ENCODE data around the gene HOXD9.

Gene HOXD9

DNA sequence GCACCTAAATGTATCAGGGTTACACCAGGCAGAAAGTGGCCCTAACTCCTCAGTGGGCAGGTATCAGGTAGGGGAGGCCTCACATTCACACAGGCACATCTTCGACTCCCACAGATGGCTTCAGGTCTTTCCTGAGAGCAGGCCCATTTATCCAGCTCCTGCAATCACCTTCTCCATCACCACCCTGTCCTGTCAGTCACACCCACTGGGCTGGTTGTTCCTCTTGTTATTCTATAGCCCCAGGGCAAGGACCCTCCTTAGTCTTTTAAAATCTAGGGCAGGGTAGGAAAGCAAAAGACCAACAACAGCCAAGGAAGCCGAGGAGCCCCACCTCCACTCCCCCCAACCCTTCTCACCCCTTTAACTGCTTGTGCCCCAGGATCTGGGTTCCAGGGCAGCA lies 19.8 kb downstream of the HOXD9 start:
- Histone ChIP-seq H3K27me3 (ENCODE audit: insufficient read depth, poor library complexity, severe bottlenecking) (peaks cover 58% of the 10 kb centered on the region), H3K4me3 (replicated peaks; ENCODE audit: insufficient read depth, low read length) (no peak overlapping the region), H3K27ac (replicated peaks) (no peak overlapping the region)
- DNase-seq (ENCODE audit: low read depth in 1 of 2, low spot score in 1 of 2) = no peak
- TF ChIP-seq POLR2AphosphoS5 (IDR thresholded peaks at IDR 0.05; ENCODE audit: low read depth) (no peak), SPI1 (IDR thresholded peaks at IDR 0.05; ENCODE audit: borderline replicate concordance, low read depth) (no peak), GABPA (IDR thresholded peaks at IDR 0.05; ENCODE audit: low read depth) (no peak)
- TF ChIP-seq, protein P1, sequence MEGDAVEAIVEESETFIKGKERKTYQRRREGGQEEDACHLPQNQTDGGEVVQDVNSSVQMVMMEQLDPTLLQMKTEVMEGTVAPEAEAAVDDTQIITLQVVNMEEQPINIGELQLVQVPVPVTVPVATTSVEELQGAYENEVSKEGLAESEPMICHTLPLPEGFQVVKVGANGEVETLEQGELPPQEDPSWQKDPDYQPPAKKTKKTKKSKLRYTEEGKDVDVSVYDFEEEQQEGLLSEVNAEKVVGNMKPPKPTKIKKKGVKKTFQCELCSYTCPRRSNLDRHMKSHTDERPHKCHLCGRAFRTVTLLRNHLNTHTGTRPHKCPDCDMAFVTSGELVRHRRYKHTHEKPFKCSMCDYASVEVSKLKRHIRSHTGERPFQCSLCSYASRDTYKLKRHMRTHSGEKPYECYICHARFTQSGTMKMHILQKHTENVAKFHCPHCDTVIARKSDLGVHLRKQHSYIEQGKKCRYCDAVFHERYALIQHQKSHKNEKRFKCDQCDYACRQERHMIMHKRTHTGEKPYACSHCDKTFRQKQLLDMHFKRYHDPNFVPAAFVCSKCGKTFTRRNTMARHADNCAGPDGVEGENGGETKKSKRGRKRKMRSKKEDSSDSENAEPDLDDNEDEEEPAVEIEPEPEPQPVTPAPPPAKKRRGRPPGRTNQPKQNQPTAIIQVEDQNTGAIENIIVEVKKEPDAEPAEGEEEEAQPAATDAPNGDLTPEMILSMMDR (IDR thresholded peaks at IDR 0.05; ENCODE audit: insufficient read depth, low read length) = no peak
- TF ChIP-seq, protein P2, sequence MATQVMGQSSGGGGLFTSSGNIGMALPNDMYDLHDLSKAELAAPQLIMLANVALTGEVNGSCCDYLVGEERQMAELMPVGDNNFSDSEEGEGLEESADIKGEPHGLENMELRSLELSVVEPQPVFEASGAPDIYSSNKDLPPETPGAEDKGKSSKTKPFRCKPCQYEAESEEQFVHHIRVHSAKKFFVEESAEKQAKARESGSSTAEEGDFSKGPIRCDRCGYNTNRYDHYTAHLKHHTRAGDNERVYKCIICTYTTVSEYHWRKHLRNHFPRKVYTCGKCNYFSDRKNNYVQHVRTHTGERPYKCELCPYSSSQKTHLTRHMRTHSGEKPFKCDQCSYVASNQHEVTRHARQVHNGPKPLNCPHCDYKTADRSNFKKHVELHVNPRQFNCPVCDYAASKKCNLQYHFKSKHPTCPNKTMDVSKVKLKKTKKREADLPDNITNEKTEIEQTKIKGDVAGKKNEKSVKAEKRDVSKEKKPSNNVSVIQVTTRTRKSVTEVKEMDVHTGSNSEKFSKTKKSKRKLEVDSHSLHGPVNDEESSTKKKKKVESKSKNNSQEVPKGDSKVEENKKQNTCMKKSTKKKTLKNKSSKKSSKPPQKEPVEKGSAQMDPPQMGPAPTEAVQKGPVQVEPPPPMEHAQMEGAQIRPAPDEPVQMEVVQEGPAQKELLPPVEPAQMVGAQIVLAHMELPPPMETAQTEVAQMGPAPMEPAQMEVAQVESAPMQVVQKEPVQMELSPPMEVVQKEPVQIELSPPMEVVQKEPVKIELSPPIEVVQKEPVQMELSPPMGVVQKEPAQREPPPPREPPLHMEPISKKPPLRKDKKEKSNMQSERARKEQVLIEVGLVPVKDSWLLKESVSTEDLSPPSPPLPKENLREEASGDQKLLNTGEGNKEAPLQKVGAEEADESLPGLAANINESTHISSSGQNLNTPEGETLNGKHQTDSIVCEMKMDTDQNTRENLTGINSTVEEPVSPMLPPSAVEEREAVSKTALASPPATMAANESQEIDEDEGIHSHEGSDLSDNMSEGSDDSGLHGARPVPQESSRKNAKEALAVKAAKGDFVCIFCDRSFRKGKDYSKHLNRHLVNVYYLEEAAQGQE (IDR thresholded peaks at IDR 0.05; ENCODE audit: insufficient replicate concordance, low read depth) = no peak

DNA sequence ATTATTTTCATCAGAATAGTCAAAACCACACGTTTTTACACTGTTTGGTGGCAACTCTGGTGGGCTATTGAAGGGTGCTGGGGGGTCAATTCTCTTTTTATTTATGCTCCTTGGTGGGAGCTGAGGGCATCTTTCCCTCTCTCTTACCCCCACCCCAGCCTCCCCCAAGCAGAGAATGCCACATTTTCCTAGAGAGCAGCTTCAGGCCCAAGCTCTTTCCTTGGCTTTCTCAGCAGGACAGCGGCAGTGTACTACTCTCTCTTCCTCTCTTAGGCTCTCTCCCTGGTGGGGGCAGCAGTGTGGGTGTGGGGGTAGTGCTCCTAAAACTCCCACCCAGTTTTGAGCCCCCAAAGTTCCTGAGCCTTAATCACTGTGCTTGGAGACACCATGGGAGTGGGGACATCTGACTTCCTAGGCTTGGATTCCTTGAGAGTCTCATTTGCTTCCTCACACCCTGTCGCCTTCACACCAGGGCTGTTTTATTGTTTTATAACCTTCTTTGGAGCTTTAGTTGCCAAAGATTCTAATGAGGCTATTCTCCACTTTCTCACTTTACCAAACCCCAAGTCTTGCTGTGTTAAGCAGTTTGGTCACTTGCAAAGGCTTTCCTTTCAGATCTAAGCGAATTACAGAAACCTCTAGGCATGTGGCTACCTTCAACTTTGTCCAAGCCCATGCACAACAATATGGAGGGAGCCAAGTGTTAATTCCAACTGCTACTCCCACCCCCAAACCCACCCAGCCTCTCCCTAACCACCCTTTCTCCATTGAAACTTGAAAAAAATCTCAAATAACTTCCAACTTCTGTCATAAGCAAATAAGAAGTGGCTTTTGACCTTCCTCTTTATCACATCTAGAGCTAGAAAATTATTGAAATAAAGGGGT lies 22.8 kb downstream of the HOXD9 start:
- Histone ChIP-seq H3K27ac (replicated peaks) (no peak overlapping the region), H3K4me3 (replicated peaks; ENCODE audit: insufficient read depth, low read length) (no peak overlapping the region), H3K27me3 (ENCODE audit: insufficient read depth, poor library complexity, severe bottlenecking) (peaks cover 57% of the 10 kb centered on the region)
- TF ChIP-seq, protein P1 (IDR thresholded peaks at IDR 0.05; ENCODE audit: insufficient read depth, low read length) = no peak
- TF ChIP-seq POLR2AphosphoS5 (IDR thresholded peaks at IDR 0.05; ENCODE audit: low read depth) (no peak), GABPA (IDR thresholded peaks at IDR 0.05; ENCODE audit: low read depth) (no peak), SPI1 (IDR thresholded peaks at IDR 0.05; ENCODE audit: borderline replicate concordance, low read depth) (no peak)
- TF ChIP-seq, protein P2 (IDR thresholded peaks at IDR 0.05; ENCODE audit: insufficient replicate concordance, low read depth) = no peak
- no peak for DNase-seq (ENCODE audit: low read depth in 1 of 2, low spot score in 1 of 2)

DNA sequence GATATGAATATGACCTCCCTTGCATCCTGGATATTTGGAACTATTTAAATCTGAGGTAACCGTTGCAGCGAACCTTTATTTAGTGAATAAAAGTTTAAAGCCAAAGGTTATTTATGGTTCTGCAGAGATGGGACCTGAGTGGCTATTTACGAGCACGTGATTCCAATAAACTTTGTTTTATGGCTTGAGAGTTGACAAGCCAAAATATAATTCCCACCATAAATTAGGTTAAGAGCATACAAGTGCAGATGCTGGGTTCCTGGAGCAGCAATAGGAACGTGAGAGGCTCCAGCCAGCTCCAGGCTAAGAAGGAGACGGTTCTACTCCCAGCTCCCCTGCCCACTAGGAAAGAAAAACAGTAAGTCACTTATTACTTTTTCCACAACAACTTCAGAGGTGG lies 23.6 kb downstream of the HOXD9 start:
- H3K4me3 ChIP-seq (replicated peaks; ENCODE audit: insufficient read depth, low read length) = no peak overlapping the region
- H3K27ac ChIP-seq (replicated peaks) = no peak overlapping the region
- DNase-seq (ENCODE audit: low read depth in 1 of 2, low spot score in 1 of 2) = no peak
- TF ChIP-seq GABPA (IDR thresholded peaks at IDR 0.05; ENCODE audit: low read depth) (no peak), POLR2AphosphoS5 (IDR thresholded peaks at IDR 0.05; ENCODE audit: low read depth) (no peak), SPI1 (IDR thresholded peaks at IDR 0.05; ENCODE audit: borderline replicate concordance, low read depth) (no peak)
- TF ChIP-seq, protein P2 (IDR thresholded peaks at IDR 0.05; ENCODE audit: insufficient replicate concordance, low read depth) = no peak
- TF ChIP-seq, protein P1 (IDR thresholded peaks at IDR 0.05; ENCODE audit: insufficient read depth, low read length) = no peak
- peaks cover 61% of the 10 kb centered on the region for H3K27me3 ChIP-seq (ENCODE audit: insufficient read depth, poor library complexity, severe bottlenecking)

All from HL-60 (cell line).